CD4-positive, alpha-beta T cell (primary cell): ENCODE results near the gene NECAB3. TPM values are rescaled to one million over a fixed set of nuclear protein-coding genes. Genes with fewer than 3 reads are reported as not detected.

ENCODE experiments used
- ATAC-seq: fragments of 200-7000 bp; cut with Tn5 transposase; one replicate; pipeline ENCODE4 v1.10.0; 2022; ENCODE audit warnings: mild to moderate bottlenecking; ENCODE audit not compliant: poor library complexity
- CTCF ChIA-PET: fragments of 350-600 bp; sonication (Branson Sonifier 250); formaldehyde crosslinking; loops from one replicate; lab custom pipeline; 2021; ENCODE audit warnings: antibody characterized with exemption, inconsistent platforms; lab: Charles Lee
- POLR2A ChIA-PET: fragments of 350-600 bp; sonication (Branson Sonifier 250); formaldehyde crosslinking; loops from one replicate; lab custom pipeline; 2021; ENCODE audit warnings: antibody characterized with exemption, inconsistent platforms; lab: Charles Lee
- DNase-seq, 14 experiments: peaks; one replicate each; pipeline ENCODE4 v3.0.0-alpha.2; 2013 to 2020; ENCODE audit warnings: mixed read lengths in 2 of 14
- H3K27ac ChIP-seq, 2 donors: one replicate each; pipeline versions ENCODE4 v1.5.1 to v1.7.0; 2013; ENCODE audit warnings: low read length in 2 of 2, low read depth in 1 of 2, mild to moderate bottlenecking in 1 of 2
- H3K27me3 ChIP-seq, 2 experiments: 1 replicate in 1 of 2; 2 replicates in 1 of 2; pipeline versions ENCODE4 v1.6.1 to v1.7.0; 2013; ENCODE audit warnings: low read length in 2 of 2, control low read depth in 1 of 2, mild to moderate bottlenecking in 1 of 2, moderate library complexity in 1 of 2; ENCODE audit not compliant: insufficient read depth in 2 of 2, control insufficient read depth in 1 of 2
- H3K36me3 ChIP-seq: one replicate; pipeline ENCODE4 v1.6.1; 2013; ENCODE audit warnings: low read length, control low read depth; ENCODE audit not compliant: insufficient read depth
- H3K4me1 ChIP-seq: one replicate; pipeline ENCODE4 v1.6.1; 2013; ENCODE audit warnings: low read length, control low read depth; ENCODE audit not compliant: insufficient read depth
- H3K4me3 ChIP-seq: one replicate; pipeline ENCODE4 v1.5.1; 2013; ENCODE audit warnings: mild to moderate bottlenecking, low read length, moderate library complexity
- H3K9me3 ChIP-seq, 2 experiments: 1 replicate in 1 of 2; 2 replicates in 1 of 2; pipeline versions ENCODE4 v1.6.1 to v1.7.0; 2013; ENCODE audit warnings: low read length in 2 of 2, mild to moderate bottlenecking in 2 of 2, control low read depth in 1 of 2, moderate library complexity in 1 of 2; ENCODE audit not compliant: control insufficient read depth in 1 of 2, insufficient read depth in 1 of 2
- H3K27ac Mint-ChIP-seq: one replicate; pipeline ENCODE4 v1.8.0; 2020; ENCODE audit warnings: mixed read lengths
- H3K27me3 Mint-ChIP-seq: one replicate; pipeline ENCODE4 v1.8.0; 2021; ENCODE audit warnings: mixed read lengths
- H3K36me3 Mint-ChIP-seq: one replicate; pipeline ENCODE4 v1.8.0; 2021; ENCODE audit warnings: low read depth, mixed read lengths
- H3K4me1 Mint-ChIP-seq: one replicate; pipeline ENCODE4 v1.8.0; 2021; ENCODE audit warnings: low read depth, mixed read lengths
- H3K4me3 Mint-ChIP-seq: one replicate; pipeline ENCODE4 v1.8.0; 2020; ENCODE audit warnings: mild to moderate bottlenecking, mixed read lengths
- H3K9me3 Mint-ChIP-seq: one replicate; pipeline ENCODE4 v1.8.0; 2020; ENCODE audit warnings: mixed read lengths
- CTCF ChIP-seq: fragments of 200-600 bp; IDR thresholded peaks from one replicate; pipeline ENCODE4 v1.8.0; 2022; ENCODE audit warnings: antibody characterized with exemption, mild to moderate bottlenecking
- intact Hi-C, 2 experiments: fragments of 100-400 bp; cut with DNase I in 1 of 2; cut with micrococcal nuclease in 1 of 2; formaldehyde crosslinking; loops; one replicate each; pipeline versions ENCODE4 v1.15.1 to v1.9.0; 2023 to 2025; cut with DNase I, micrococcal nuclease
- total RNA-seq, 174 experiments: library from RNA in 2 of 174; stranded (reverse) in 2 of 174; gene quantifications; one replicate each; pipeline ENCODE4 v1.2.3 and lab custom pipeline; 2021 to 2026

NECAB3 gene
- total RNA-seq, 2 experiments from 2014 or later: 8.7 to 9.2 TPM

GRCh38 chr20:33719989-33720709, 45.9 kb upstream of the NECAB3 start, which contains the start of gene PXMP4:
TSS of gene PXMP4 (minus strand) at chr20:33720310. CDS start at chr20:33720207, 103 bp downstream.
- Mint-ChIP-seq H3K36me3 (peaks cover 12% of the 10 kb centered on the region), H3K4me3 (peak within 1 kb of the TSS; percentile 83), H3K4me1 (peaks cover 18% of the 10 kb centered on the region), H3K27ac (peak within 1 kb of the TSS; percentile 60), H3K27me3 (no peaks in the 10 kb centered on the region), H3K9me3 (no peaks in the 10 kb centered on the region)
- Histone ChIP-seq H3K27me3 (no peaks in the 10 kb centered on the region), H3K4me1 (peaks cover 20% of the 10 kb centered on the region), H3K27ac (peak within 1 kb of the TSS; percentile 2 to 72), H3K36me3 (no peaks in the 10 kb centered on the region), H3K9me3 (no peaks in the 10 kb centered on the region), H3K4me3 (peak within 1 kb of the TSS; percentile 66)
- DNase-seq (peak; percentile 68 to 97 (median 82)), ATAC-seq (peak; percentile 94)
- TF ChIP-seq CTCF: peak; percentile 13
- intact Hi-C loops: loop anchor here (1.0 to 10.0 kb wide), 6 partner anchors 12 to 313 kb away; partner anchors contain the start of genes CHMP4B (in 2 of the 2) and E2F1 (in 1 of the 2)
- ChIA-PET POLR2A (interaction anchor here (0.6 to 3.1 kb wide), 24 partner anchors 9 to 1899 kb away, joined by 3 to 53 read pairs (median 6); partner anchors contain the start of genes ACTL10, C20orf144, CBFA2T2 and CDK5RAP1), CTCF (interaction anchor here (0.6 to 3.0 kb wide), 3 partner anchors 9 to 53 kb away, joined by 3 to 19 read pairs (median 14); partner anchors contain the start of genes ACTL10 and ZNF341)

GRCh38 chr20:33719277-33719988, 45.2 kb upstream of the NECAB3 start:
- intact Hi-C loops: no loop called here
- DNase-seq (no peak), ATAC-seq (no peak)
- POLR2A ChIA-PET: interaction anchor here (0.7 to 3.1 kb wide), 21 partner anchors 10 to 1900 kb away, joined by 3 to 53 read pairs (median 7); partner anchors contain the start of genes ACTL10, CBFA2T2, CDK5RAP1 and CHMP4B
- H3K9me3 Mint-ChIP-seq: no peaks in the 10 kb centered on the region
- Histone ChIP-seq H3K4me1 (peaks cover 20% of the 10 kb centered on the region), H3K4me3 (peak overlapping the region; percentile 66), H3K9me3 (no peaks in the 10 kb centered on the region), H3K36me3 (peaks cover 5% of the 10 kb centered on the region), H3K27me3 (no peaks in the 10 kb centered on the region), H3K27ac (peak overlapping the region; percentile 2 to 72)
- CTCF ChIA-PET: interaction anchor here (0.6 to 3.0 kb wide), 3 partner anchors 10 to 52 kb away, joined by 3 to 19 read pairs (median 14); partner anchors contain the start of genes ACTL10 and ZNF341
- H3K4me1 Mint-ChIP-seq: peaks cover 18% of the 10 kb centered on the region
- TF ChIP-seq CTCF: no peak
- H3K4me3 Mint-ChIP-seq: peak overlapping the region; percentile 83
- H3K27ac Mint-ChIP-seq: peak overlapping the region; percentile 60
- H3K36me3 Mint-ChIP-seq: peaks cover 17% of the 10 kb centered on the region
- no peaks in the 10 kb centered on the region for H3K27me3 Mint-ChIP-seq

GRCh38 chr20:33716498-33716897, 42.3 kb upstream of the NECAB3 start:
- intact Hi-C loops: no loop called here
- H3K4me3 Mint-ChIP-seq: peak overlapping the region; percentile 8
- TF ChIP-seq CTCF: no peak

More at GRCh38 chr20:33716498-33716897, 42.3 kb upstream of the NECAB3 start:
- ChIA-PET CTCF (no interaction called here), POLR2A (interaction anchor here (0.7 kb wide), 1 partner anchor 24 kb away, joined by 3 read pairs; no protein-coding TSS in a partner anchor)
- H3K4me1 Mint-ChIP-seq: peaks cover 18% of the 10 kb centered on the region
- no peaks in the 10 kb centered on the region for H3K9me3 Mint-ChIP-seq
- Histone ChIP-seq H3K9me3 (no peaks in the 10 kb centered on the region), H3K4me1 (peaks cover 20% of the 10 kb centered on the region), H3K27me3 (no peaks in the 10 kb centered on the region), H3K27ac (no peak overlapping the region), H3K4me3 (no peak overlapping the region), H3K36me3 (peaks cover 30% of the 10 kb centered on the region)
- H3K27ac Mint-ChIP-seq: no peak overlapping the region
- peaks cover 42% of the 10 kb centered on the region for H3K36me3 Mint-ChIP-seq
- H3K27me3 Mint-ChIP-seq: no peaks in the 10 kb centered on the region
- no peak for DNase-seq
- no peak for ATAC-seq
